LNCaP clone FGC (cell line): ENCODE measurements around the gene TNS4.

Experiments used
- DNase-seq: peaks from one replicate; pipeline ENCODE4 v3.0.0-alpha.2; 2011; ENCODE audit warnings: low read depth
- H3K4me3 ChIP-seq: 2 replicates; pipeline ENCODE4 v1.5.1; 2011; ENCODE audit warnings: mild to moderate bottlenecking, low read depth, low read length, control low read depth
- CTCF ChIP-seq: IDR thresholded peaks from 2 replicates; pipeline ENCODE4 v1.5.1; 2012; ENCODE audit warnings: mild to moderate bottlenecking; ENCODE audit not compliant: control insufficient read depth, insufficient read depth; ENCODE audit errors: extremely low read depth

Gene TNS4

DNA sequence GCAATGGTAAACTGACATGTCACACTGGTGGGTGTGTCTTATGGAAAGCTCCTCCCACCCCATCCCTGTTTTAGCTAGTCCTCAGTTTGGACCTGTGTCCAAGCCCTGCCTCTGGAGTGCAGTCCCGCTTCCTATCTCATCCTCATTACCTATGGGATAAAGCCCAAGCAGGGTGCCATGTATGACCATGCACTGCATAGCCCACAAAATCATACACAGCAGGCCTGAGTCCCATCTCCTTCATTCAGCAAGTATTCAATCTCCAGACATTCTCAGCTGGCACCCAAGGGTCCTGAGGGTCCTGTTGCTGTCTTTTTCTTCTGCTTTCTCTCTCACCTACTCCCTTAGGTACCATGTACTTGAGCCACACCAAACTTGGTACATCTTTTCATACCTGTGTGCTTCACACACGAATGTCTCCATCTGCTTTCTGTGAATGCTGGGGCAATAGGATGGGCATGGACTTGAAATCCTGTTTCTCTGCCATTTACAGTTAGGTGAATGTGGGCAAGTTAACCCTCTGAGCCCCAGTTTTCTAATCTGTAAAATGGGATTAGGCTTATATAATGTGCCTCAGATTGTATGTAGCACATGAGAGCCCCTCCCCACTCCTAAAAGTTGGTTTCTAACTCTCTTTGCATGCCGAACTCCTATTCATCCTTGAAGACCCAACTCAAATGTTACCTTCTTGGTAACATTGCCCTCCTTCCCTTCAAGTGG lies 28.5 kb downstream of the TNS4 start:
- H3K4me3 ChIP-seq = no peak overlapping the region
- no peak for DNase-seq
- TF ChIP-seq CTCF = no peak

DNA sequence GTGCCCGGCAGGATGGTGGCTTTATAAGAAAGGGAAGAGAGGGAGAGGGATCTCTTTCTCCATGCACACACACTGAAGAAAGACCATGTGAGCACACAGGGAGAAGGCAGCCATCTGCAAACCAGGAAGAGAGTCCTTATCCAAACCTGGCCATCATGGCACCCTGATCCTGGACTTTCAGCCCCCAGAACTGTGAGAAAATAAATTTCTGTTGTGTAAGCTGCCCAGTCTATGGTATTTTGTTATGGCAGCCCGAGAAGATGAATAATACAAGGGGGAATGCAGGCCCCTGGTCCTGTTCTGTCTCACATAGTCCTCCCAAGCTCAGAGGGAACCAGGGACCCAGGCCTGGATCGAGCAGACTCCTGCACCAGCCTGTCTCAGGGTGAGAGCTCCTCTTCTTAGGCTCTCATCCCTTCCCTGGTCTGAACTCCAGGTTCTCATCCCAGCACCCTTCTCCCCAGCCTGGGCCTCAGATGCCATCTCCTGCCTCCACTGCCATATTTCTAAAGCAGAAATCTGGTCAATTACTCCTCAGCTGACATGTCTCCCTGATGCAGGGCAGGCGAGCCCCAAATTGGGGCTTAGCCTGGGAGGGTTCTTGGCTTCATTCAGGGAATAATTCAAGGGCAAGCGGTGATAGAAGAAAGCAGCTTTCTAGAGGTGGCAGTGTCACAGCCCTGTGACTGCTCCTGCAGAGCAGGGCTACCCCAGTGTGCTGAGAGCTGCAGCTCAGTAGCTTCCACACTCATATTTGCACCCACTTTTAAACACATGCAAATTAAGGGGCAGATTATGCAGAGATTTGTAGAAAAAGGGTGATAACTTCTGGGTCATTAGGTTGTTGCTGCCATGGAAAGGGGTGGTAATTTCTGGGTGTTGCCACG lies 29.3 kb downstream of the TNS4 start:
- H3K4me3 ChIP-seq = no peak overlapping the region
- TF ChIP-seq CTCF = no peak
- DNase-seq = no peak

DNA sequence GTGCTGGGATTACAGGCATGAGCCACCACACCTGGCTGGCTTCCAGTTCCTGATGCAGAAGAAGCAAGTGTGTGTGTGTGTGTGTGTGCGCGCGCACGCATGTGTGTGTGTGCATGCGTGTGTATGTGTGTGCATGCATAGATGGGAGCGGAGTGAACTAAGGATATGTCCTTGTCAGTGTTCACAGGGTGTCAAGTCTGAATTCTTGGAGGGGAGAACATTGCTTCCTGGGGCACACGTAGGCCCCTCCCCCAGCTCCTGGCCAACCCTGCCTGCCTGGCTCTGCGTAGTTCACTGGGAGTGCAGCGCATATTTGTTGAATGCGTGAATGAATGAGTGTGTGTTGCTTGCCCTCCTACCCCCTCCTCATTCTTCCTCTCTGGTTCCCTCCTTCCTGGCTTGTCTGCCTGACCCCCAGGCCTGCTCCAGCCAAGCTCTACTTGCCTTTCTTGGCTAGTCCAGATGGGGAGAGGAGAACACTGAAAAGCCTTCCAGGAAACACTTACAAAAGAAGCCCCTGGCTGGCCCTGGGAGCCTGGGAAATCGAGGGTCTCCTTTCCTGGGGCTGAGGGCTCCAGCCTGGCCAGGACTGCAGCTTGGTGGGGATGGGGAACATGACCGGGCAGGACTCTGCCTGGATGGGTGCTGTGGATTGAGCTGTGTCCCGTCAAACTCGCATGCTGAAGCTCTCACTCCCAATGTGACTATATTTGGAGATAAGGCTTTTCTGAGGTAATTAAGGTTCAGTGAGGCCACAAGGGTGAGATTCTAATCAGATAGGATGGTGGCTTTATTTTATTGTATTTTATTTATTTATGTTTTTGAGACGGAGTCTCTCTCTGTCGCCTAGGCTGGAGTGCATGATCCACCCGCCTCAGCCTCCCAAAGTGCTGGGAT lies 30.2 kb downstream of the TNS4 start:
- no peak for DNase-seq
- TF ChIP-seq CTCF = no peak
- no peak overlapping the region for H3K4me3 ChIP-seq

DNA sequence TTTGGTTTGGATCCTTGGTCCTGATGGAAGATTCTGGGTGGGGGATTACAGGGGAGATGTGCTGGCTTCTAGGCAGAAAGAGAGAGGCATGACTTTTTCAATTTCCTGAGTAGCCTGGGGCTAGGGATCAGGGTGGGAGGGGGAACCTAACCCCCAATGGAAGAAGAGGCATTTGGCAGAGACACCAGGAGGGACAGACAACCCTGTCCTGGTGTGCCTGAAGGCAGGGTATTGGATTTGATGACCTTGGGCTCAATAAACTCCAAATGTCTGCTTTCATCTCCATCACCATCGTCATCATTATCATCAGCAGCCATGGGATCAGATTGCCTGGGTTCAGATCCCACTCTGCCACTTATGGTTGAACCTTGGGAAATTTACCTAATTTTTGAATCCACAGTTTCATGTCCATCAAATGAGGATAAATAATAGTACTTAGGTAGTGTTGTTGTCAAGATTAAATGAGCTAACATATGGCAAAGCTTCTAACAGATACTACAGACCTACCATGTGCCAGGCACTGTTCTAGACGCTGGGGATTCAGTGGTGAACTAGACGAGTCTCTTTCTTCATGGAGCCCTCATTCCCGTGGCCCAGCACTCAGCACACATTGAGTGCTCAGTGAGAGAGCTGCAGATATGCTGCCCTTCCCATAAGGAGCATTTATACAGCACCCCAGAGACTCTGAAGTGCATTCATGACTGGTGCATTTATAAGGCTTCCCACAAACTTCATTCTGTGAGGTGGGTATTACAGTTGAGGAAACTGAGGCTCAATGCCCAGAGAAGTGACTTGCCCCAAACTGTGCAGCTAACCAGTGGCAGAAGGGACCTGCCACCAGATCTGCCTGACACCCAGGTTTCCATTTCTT lies 31.4 kb downstream of the TNS4 start:
- DNase-seq = no peak
- TF ChIP-seq CTCF = no peak
- H3K4me3 ChIP-seq = no peak overlapping the region

DNA sequence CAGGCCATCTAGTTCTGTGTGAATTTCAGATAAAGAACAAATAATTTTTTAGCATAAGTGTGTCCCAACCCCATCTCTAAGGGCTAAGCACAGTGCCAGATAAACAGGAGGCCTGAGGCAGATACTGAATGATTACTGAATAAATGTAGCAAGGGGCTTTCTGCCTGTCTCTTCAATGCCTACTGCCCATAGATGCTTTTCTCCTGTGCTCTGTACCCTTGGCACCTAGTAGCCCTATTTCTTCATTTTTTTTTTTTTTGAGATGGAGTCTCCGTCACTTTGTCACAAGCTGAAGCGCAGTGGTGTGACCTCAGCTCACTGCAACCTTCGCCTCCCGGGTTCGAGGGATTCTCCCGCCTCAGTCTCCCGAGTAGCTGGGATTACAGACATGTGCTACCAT lies 32.9 kb downstream of the TNS4 start:
- H3K4me3 ChIP-seq = no peak overlapping the region
- no peak for TF ChIP-seq CTCF
- DNase-seq = no peak
